ENCODE results near the gene C16orf54. TPM values are rescaled to one million over a fixed set of nuclear protein-coding genes. Genes with fewer than 3 reads are reported as not detected.
"Not testable (repeated sequence)": the region's sequence is repeated elsewhere in the genome, so short reads cannot be mapped to it uniquely, and the experiment has no call there.

C16orf54 gene
- total RNA-seq, result 10 to 100 TPM; 22.2 to 22.4 TPM

GRCh38 chr16:29745853-29746345 lies at the start of gene C16orf54:
C16orf54 (minus strand) TSS chr16:29745990; CDS start chr16:29744951, 1,039 bp downstream.
- H3K9me3 Mint-ChIP-seq, result no peaks in the 10 kb centered on the region
- TF ChIP-seq, protein P1, sequence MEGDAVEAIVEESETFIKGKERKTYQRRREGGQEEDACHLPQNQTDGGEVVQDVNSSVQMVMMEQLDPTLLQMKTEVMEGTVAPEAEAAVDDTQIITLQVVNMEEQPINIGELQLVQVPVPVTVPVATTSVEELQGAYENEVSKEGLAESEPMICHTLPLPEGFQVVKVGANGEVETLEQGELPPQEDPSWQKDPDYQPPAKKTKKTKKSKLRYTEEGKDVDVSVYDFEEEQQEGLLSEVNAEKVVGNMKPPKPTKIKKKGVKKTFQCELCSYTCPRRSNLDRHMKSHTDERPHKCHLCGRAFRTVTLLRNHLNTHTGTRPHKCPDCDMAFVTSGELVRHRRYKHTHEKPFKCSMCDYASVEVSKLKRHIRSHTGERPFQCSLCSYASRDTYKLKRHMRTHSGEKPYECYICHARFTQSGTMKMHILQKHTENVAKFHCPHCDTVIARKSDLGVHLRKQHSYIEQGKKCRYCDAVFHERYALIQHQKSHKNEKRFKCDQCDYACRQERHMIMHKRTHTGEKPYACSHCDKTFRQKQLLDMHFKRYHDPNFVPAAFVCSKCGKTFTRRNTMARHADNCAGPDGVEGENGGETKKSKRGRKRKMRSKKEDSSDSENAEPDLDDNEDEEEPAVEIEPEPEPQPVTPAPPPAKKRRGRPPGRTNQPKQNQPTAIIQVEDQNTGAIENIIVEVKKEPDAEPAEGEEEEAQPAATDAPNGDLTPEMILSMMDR (IDR thresholded peaks at IDR 0.05), result no peak
- peak within 1 kb of the TSS; percentile 84 for H3K4me3 Mint-ChIP-seq
- POLR2A ChIA-PET, result interaction anchor here (0.7 to 1.8 kb wide), 6 partner anchors 10 to 61 kb away, joined by 3 to 7 read pairs (median 4); partner anchors contain the start of gene KIF22
- no peaks in the 10 kb centered on the region for H3K27me3 Mint-ChIP-seq
- intact Hi-C loops (cut with micrococcal nuclease), result no loop called here
- ATAC-seq (peak; percentile 82), DNase-seq (peak; percentile 95)
- CTCF ChIA-PET, result interaction anchor here (1.0 to 1.8 kb wide), 2 partner anchors 39 to 58 kb away, joined by 3 to 5 read pairs; no protein-coding TSS in a partner anchor
- H3K4me1 Mint-ChIP-seq (ENCODE audit: low read depth), result peaks cover 51% of the 10 kb centered on the region
- peak within 1 kb of the TSS; percentile 97 for H3K27ac Mint-ChIP-seq
- H3K36me3 Mint-ChIP-seq (ENCODE audit: low read depth), result peaks cover 28% of the 10 kb centered on the region

- H3K4me1 Mint-ChIP-seq (ENCODE audit: low read depth), result peaks cover 35% of the 10 kb centered on the region
- DNase-seq (no peak), ATAC-seq (no peak)
- TF ChIP-seq, protein P1 (IDR thresholded peaks at IDR 0.05), result no peak
- H3K36me3 Mint-ChIP-seq (ENCODE audit: low read depth), result peaks cover 65% of the 10 kb centered on the region
- no peaks in the 10 kb centered on the region for H3K27me3 Mint-ChIP-seq
- H3K9me3 Mint-ChIP-seq, result no peaks in the 10 kb centered on the region
- no peak overlapping the region for H3K4me3 Mint-ChIP-seq
- ChIA-PET POLR2A (interaction anchor here (0.6 to 7.2 kb wide), 4 partner anchors 9 to 286 kb away, joined by 3 to 89 read pairs (median 34); partner anchors contain the start of gene MAZ), CTCF (interaction anchor here (0.8 to 3.4 kb wide), 8 partner anchors 9 to 237 kb away, joined by 3 to 18 read pairs (median 4); partner anchors contain the start of gene PAGR1)
- intact Hi-C loops (cut with micrococcal nuclease), result loop anchor here (5.0 kb wide), 1 partner anchor 52 kb away; no protein-coding TSS in a partner anchor
- peak overlapping the region; percentile 21 for H3K27ac Mint-ChIP-seq
Measured at GRCh38 chr16:29794231-29794710, 48.5 kb upstream of the C16orf54 start.

GRCh38 chr16:29793153-29793552 lies 47.4 kb upstream of the C16orf54 start:
- peaks cover 58% of the 10 kb centered on the region for H3K36me3 Mint-ChIP-seq (ENCODE audit: low read depth)
- ChIA-PET POLR2A (interaction anchor here (0.7 to 7.2 kb wide), 5 partner anchors 10 to 168 kb away, joined by 3 to 89 read pairs (median 3); partner anchors contain the start of gene MAZ), CTCF (interaction anchor here (1.0 to 3.4 kb wide), 6 partner anchors 10 to 238 kb away, joined by 3 to 18 read pairs (median 4); partner anchors contain the start of gene PAGR1)
- not testable (repeated sequence) for ATAC-seq, H3K27ac Mint-ChIP-seq, H3K27me3 Mint-ChIP-seq, DNase-seq, H3K9me3 Mint-ChIP-seq
- intact Hi-C loops (cut with micrococcal nuclease), result loop anchor here (5.0 kb wide), 1 partner anchor 51 kb away; no protein-coding TSS in a partner anchor
- H3K4me1 Mint-ChIP-seq (ENCODE audit: low read depth), result peaks cover 39% of the 10 kb centered on the region
- H3K4me3 Mint-ChIP-seq, result peak overlapping the region; percentile 100

DNA sequence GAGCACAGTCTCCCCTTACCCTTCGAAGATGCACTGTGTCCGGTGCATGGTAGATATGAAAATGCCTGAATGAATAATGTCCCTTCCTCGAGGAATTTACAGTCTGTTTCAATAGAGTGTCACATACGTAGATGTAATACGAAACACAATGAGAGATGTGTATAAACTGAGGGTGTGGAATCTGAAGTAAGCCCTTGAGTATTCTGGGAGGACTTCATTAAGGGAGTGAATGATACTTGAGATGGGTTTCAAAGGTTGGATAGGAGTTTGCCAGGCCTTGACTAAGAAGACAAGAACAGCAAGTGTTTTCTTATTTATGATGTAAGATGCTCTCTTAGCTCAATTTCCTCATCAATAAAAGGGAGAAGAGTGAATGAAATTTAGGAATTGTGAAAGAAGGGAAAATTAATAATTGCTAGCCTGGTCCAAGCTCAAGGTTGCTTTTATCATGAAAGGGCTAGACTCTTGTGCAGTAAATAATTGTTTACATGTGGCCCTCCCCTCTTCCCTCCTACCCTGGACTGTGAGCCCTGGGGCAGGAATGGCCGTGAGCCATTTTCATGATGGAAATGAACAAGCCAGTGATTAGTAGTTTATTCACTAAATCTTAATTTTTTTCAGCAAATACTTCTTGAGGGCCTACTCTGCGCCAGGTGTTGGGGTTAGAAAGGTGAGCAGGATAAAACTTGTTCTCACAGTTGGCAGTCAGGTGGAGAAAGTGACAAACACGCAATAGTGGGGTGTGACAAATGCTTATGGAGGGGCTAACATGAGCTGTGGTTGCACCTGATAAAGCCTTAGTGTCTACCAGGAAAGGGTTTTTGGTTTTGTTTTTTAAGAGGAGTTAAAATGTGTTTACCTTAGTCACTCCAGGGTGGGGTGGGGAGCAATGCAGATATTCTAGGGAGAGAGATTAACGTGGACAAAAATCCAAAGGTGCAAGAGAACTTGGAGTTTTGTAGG lies 46.3 kb upstream of the C16orf54 start:
- CTCF ChIA-PET, result interaction anchor here (1.5 to 4.8 kb wide), 2 partner anchors 57 to 91 kb away, joined by 6 to 43 read pairs; no protein-coding TSS in a partner anchor
- Mint-ChIP-seq H3K4me3 (peak overlapping the region; percentile 100), H3K36me3 (ENCODE audit: low read depth) (peaks cover 49% of the 10 kb centered on the region), H3K9me3 (no peaks in the 10 kb centered on the region), H3K27ac (peak overlapping the region; percentile 97), H3K27me3 (no peaks in the 10 kb centered on the region), H3K4me1 (ENCODE audit: low read depth) (peaks cover 39% of the 10 kb centered on the region)
- intact Hi-C loops (cut with micrococcal nuclease), result loop anchor here (5.0 kb wide), 1 partner anchor 50 kb away; no protein-coding TSS in a partner anchor
- POLR2A ChIA-PET, result interaction anchor here (0.9 to 7.2 kb wide), 3 partner anchors 11 to 24 kb away, joined by 3 to 89 read pairs (median 64); partner anchors contain the start of gene MAZ
- DNase-seq, result no peak
- TF ChIP-seq, protein P1 (IDR thresholded peaks at IDR 0.05), result no peak
- no peak for ATAC-seq
